ENCODE data around the gene PRSS1.
"Not testable (repeated sequence)": the region's sequence is repeated elsewhere in the genome, so short reads cannot be mapped to it uniquely, and the experiment has no call there.

PRSS1 gene

GRCh38 chr7:142772051-142772450, 22.8 kb downstream of the PRSS1 start:
- H3K4me3 ChIP-seq (ENCODE audit: low read depth, low read length), result no peak overlapping the region
- CTCF ChIA-PET, result interaction anchor here (2.7 kb wide), 1 partner anchor 10 kb away, joined by 17 read pairs; no protein-coding TSS in a partner anchor
- POLR2A ChIA-PET, result no interaction called here
- DNase-seq (ENCODE audit: low read depth, low spot score), result no peak
- no peak for TF ChIP-seq CTCF (IDR thresholded peaks at IDR 0.05; ENCODE audit: insufficient read depth, low read length, missing control alignments)

DNA sequence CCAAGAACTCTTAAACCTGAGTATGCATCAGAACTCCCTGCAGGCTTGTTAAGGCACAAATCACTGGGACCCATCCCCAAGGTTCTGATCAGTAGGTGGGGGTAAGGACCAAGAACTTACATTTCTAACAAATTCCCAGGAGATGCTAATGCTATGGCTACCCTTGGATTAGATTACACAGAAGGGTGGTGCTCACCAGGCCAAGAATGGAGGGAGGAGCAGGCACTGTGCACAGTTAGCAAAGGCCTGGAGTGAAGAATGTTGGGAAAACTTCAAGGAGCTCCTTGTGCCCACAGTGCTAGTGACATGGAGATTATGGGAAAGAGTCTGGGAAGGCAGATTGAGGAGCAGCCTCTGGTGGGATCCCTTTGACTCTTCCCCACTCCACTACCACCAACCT, 23.4 kb downstream of the PRSS1 start:
- no peak for DNase-seq (ENCODE audit: low read depth, low spot score)
- ChIA-PET CTCF (interaction anchor here (1.1 kb wide), 2 partner anchors 10 to 140 kb away, joined by 4 read pairs; no protein-coding TSS in a partner anchor), POLR2A (no interaction called here)
- no peak for TF ChIP-seq CTCF (IDR thresholded peaks at IDR 0.05; ENCODE audit: insufficient read depth, low read length, missing control alignments)
- no peak overlapping the region for H3K4me3 ChIP-seq (ENCODE audit: low read depth, low read length)

- no peak for DNase-seq (ENCODE audit: low read depth, low spot score)
- TF ChIP-seq CTCF (IDR thresholded peaks at IDR 0.05; ENCODE audit: insufficient read depth, low read length, missing control alignments), result no peak
- H3K4me3 ChIP-seq (ENCODE audit: low read depth, low read length), result no peak overlapping the region
- ChIA-PET POLR2A (no interaction called here), CTCF (interaction anchor here (1.1 to 2.1 kb wide), 3 partner anchors 9 to 169 kb away, joined by 4 to 7 read pairs (median 4); no protein-coding TSS in a partner anchor)
Measured at GRCh38 chr7:142773230-142773629, 24.0 kb downstream of the PRSS1 start.

DNA sequence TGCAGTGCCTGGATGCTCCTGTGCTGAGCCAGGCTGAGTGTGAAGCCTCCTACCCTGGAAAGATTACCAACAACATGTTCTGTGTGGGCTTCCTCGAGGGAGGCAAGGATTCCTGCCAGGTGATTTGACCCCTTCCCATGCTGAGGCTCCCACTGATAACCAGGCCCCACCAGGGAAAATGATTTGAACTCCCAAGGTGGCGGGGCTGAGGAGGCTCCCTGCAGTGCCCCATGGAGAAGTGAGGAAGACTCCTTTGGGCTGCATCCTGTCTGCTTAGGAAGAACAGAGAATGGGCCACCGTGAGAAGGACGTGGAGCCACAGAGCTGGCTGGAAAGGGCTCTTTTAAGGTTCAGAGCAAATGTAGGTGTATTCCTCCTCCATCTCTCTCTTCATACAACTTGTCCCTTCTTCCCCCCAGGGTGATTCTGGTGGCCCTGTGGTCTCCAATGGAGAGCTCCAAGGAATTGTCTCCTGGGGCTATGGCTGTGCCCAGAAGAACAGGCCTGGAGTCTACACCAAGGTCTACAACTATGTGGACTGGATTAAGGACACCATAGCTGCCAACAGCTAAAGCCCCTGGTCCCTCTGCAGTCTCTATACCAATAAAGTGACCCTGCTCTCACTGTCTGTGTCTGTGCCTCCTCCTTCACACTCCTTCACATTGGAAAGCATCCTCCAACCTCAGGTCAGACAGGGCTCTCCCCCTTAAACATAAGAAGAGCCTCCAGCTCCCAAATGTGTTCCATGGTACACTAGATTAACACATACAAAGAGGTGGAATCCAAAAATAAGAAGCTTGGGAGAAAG, 24.9 kb downstream of the PRSS1 start:
- no peak for DNase-seq (ENCODE audit: low read depth, low spot score)
- ChIA-PET POLR2A (no interaction called here), CTCF (interaction anchor here (0.6 to 2.1 kb wide), 5 partner anchors 9 to 259 kb away, joined by 3 to 7 read pairs (median 5); no protein-coding TSS in a partner anchor)
- TF ChIP-seq CTCF (IDR thresholded peaks at IDR 0.05; ENCODE audit: insufficient read depth, low read length, missing control alignments), result no peak
- H3K4me3 ChIP-seq (ENCODE audit: low read depth, low read length), result no peak overlapping the region

GRCh38 chr7:142774826-142775225, 25.6 kb downstream of the PRSS1 start:
- CTCF ChIA-PET, result interaction anchor here (0.6 to 2.1 kb wide), 5 partner anchors 8 to 260 kb away, joined by 3 to 7 read pairs (median 5); no protein-coding TSS in a partner anchor
- H3K4me3 ChIP-seq (ENCODE audit: low read depth, low read length), result no peak overlapping the region
- POLR2A ChIA-PET, result no interaction called here
- no peak for DNase-seq (ENCODE audit: low read depth, low spot score)
- no peak for TF ChIP-seq CTCF (IDR thresholded peaks at IDR 0.05; ENCODE audit: insufficient read depth, low read length, missing control alignments)

DNA sequence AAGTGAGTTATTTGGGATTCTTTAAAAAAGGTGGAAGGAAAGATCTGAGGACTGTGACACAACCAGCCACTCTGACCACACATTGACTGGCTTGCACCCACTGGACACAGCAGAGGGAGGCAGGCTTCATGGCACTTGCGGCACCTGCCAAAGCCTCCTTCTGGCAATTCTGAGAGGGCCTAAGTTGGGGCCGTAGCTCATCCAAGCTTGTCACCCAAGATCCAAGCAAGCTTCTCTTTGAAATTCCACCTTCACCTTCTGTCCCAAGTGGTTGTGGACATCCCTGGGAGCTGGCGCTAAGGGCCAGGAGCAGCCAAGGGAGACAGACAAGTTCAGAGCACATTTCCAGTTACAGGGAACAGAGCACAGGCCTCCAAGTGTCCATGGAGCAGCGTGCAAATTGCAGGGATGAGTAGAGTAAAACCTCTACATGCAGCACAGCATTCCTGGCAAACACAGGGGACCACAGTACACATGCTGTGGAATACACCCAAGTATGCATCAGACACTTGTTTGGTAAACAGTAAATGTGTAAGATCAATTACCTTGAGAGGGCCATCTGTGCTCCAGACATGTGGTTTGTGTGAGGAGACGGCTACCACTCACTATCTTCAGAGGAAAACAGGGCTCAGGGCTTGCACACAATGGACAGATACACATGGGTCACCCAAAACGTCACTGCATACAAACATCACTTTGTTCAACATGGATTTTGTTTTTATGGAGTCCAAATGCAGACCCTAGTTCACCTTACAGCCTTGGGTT, 26.3 kb downstream of the PRSS1 start:
- CTCF ChIA-PET, result interaction anchor here (1.2 to 2.3 kb wide), 4 partner anchors 11 to 259 kb away, joined by 4 to 7 read pairs (median 6); no protein-coding TSS in a partner anchor
- POLR2A ChIA-PET; DNase-seq (ENCODE audit: low read depth, low spot score); H3K4me3 ChIP-seq (ENCODE audit: low read depth, low read length): not testable (repeated sequence)

All from AG04449 (cell line).